ENCODE results near the gene HTT-AS.

The HTT-AS gene

DNA sequence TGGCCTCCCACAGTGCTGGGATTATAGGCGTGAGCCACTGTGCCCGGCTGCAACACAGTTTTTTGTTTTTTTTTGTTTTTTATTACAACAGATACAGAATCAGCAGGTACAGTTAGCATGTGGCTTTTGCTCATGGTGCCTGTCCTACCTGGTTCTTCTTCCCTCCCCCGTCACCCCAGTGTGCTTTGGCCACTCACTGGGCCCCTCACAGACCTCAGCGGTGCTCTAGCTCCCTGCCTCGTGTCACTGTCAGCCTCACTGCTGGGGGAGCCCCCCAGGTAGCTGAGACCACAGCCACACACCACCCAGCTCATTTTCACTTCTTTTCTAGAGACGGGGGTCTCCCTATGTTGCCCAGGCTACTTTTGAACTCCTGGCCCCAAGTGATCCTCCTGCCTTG is 38.7 kb downstream of the HTT-AS start:
- Histone ChIP-seq H3K9me3 (ENCODE audit: low read length) (no peaks in the 10 kb centered on the region), H3K9ac (ENCODE audit: low read length) (no peak overlapping the region), H3K36me3 (ENCODE audit: insufficient read depth, low read length) (no peaks in the 10 kb centered on the region), H3K27me3 (ENCODE audit: control insufficient read depth in 1 of 2, insufficient read depth in 2 of 2, low read length in 2 of 2) (no peaks in the 10 kb centered on the region), H3K4me3 (ENCODE audit: low read depth in 1 of 2, low read length in 2 of 2) (no peak overlapping the region), H3K4me1 (ENCODE audit: insufficient read depth, low read length) (peaks cover 13% of the 10 kb centered on the region), H3K27ac (ENCODE audit: low read depth, low read length) (no peak overlapping the region)

DNA sequence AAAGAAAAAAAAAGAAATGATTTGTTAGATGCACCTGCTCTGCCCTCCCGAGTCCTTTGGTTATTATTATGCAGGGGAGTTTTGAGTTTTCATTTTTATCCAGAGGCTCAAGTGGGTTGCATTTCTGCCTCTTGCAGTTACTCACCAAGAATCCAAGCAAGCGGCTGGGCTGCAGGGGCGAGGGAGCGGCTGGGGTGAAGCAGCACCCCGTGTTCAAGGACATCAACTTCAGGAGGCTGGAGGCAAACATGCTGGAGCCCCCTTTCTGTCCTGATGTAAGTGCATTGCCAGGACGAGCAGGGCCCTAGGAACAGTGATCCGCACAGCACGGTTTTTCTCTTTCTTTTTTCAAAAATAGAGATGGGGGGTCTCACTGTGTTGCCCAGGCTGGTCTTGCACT is 39.1 kb downstream of the HTT-AS start:
- Histone ChIP-seq H3K27ac (ENCODE audit: low read depth, low read length) (no peak overlapping the region), H3K4me3 (ENCODE audit: low read depth in 1 of 2, low read length in 2 of 2) (no peak overlapping the region), H3K9ac (ENCODE audit: low read length) (no peak overlapping the region), H3K36me3 (ENCODE audit: insufficient read depth, low read length) (no peaks in the 10 kb centered on the region), H3K27me3 (ENCODE audit: control insufficient read depth in 1 of 2, insufficient read depth in 2 of 2, low read length in 2 of 2) (no peaks in the 10 kb centered on the region), H3K9me3 (ENCODE audit: low read length) (no peaks in the 10 kb centered on the region), H3K4me1 (ENCODE audit: insufficient read depth, low read length) (peaks cover 13% of the 10 kb centered on the region)

DNA sequence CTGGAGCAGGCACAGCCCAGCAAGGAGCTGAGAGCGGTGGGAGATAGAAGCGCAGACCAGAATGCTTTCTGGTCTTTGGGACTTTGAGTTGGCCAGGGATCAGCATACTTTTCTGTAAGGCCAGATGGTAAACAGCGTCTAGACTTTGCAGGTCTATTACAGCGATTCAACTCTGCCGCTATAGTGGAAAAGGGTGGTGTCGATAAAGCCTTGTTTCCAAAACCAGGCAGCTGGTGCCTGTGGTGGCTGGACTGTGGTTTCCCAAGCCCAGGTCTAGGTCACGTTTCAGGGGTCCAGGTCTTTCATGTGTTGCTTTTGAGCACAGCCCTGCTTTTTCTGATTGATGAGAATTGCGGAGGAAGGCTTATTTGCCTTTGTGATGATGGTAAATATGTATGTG is 40.1 kb downstream of the HTT-AS start:
- Histone ChIP-seq H3K36me3 (ENCODE audit: insufficient read depth, low read length) (no peaks in the 10 kb centered on the region), H3K4me1 (ENCODE audit: insufficient read depth, low read length) (peaks cover 13% of the 10 kb centered on the region), H3K27ac (ENCODE audit: low read depth, low read length) (no peak overlapping the region), H3K9me3 (ENCODE audit: low read length) (no peaks in the 10 kb centered on the region), H3K9ac (ENCODE audit: low read length) (no peak overlapping the region), H3K27me3 (ENCODE audit: control insufficient read depth in 1 of 2, insufficient read depth in 2 of 2, low read length in 2 of 2) (no peaks in the 10 kb centered on the region), H3K4me3 (ENCODE audit: low read depth in 1 of 2, low read length in 2 of 2) (no peak overlapping the region)

DNA sequence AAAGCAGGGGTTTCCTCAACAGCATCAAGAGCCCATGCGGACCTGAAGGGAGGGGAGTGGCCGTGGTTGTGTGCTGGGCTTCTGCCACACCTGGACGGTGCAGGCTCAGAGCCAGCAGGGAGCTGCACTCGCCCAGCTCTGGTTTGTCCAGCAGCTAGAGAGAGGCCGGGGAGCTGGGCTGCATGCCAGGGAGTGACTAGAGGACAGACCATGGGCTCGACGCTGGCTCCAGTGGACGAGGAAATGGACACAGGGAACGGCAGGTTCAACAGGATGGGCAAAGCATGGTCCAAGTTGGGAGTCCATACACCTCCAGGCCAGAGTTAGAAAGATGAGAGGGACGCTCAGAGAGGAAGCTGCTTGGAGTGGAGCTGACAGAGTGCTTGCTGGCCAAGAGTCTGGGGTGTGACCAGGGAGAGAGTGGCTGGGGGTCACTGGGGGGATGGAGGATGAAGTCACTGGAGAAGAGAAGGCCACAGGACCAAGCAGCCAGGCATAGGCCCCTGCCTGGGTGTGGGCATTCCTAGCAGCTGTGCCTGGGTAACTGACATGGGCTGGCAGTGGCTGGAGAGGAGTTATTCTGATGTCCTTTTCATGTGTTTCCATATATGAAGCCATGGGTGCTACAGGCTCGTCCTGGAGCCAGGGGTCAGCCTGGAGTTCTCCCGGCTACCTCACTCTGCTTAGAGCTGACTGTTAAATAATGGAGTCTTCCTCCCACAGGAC is 42.8 kb downstream of the HTT-AS start:
- Histone ChIP-seq H3K9me3 (ENCODE audit: low read length) (no peaks in the 10 kb centered on the region), H3K27ac (ENCODE audit: low read depth, low read length) (no peak overlapping the region), H3K4me1 (ENCODE audit: insufficient read depth, low read length) (no peaks in the 10 kb centered on the region), H3K4me3 (ENCODE audit: low read depth in 1 of 2, low read length in 2 of 2) (no peak overlapping the region), H3K9ac (ENCODE audit: low read length) (no peak overlapping the region), H3K27me3 (ENCODE audit: control insufficient read depth in 1 of 2, insufficient read depth in 2 of 2, low read length in 2 of 2) (no peaks in the 10 kb centered on the region), H3K36me3 (ENCODE audit: insufficient read depth, low read length) (no peaks in the 10 kb centered on the region)

DNA sequence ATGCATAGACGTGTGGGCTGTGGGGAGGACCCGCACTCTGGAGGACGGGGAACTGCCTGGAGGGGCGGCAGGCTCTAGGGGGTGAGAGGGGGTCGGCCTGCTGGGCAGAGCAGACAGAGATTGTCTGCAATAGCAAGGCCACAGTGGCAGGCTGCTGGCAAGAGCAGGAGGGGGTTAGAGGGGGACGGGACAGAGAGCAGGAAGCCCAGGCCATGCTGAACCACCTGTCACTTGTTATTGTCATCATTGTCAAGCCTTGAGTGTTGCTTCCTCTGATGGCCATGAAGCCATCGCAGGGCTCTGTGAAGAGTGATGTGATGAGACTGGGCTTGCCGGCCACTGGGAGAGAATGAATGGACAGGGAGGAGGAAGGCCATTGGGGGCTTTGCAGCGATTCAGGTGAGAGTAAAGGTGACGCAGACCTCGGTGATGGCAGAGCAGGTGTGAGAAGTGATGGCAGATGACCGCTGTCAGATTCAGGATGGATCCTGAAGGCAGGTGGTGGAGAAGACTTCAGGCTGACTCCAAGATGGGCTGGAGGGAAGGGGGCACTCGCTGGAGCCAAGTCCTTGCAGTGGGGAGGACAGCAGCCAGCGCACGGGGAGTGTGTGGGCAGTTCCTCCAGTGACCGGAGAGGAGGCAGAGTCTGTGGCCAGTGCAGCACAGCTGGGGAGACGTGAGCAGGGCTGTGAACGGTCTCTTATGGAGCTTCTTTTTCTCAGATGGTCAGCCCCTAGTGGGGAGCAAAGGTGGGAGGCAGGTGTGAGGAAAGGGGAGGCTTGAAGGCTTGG is 43.6 kb downstream of the HTT-AS start:
- H3K9ac ChIP-seq (ENCODE audit: low read length) = no peak overlapping the region
- H3K27me3 ChIP-seq (ENCODE audit: control insufficient read depth in 1 of 2, insufficient read depth in 2 of 2, low read length in 2 of 2) = no peaks in the 10 kb centered on the region
- no peaks in the 10 kb centered on the region for H3K9me3 ChIP-seq (ENCODE audit: low read length)
- no peaks in the 10 kb centered on the region for H3K4me1 ChIP-seq (ENCODE audit: insufficient read depth, low read length)
- no peak overlapping the region for H3K4me3 ChIP-seq (ENCODE audit: low read depth in 1 of 2, low read length in 2 of 2)
- H3K27ac ChIP-seq (ENCODE audit: low read depth, low read length) = no peak overlapping the region
- no peaks in the 10 kb centered on the region for H3K36me3 ChIP-seq (ENCODE audit: insufficient read depth, low read length)

DNA sequence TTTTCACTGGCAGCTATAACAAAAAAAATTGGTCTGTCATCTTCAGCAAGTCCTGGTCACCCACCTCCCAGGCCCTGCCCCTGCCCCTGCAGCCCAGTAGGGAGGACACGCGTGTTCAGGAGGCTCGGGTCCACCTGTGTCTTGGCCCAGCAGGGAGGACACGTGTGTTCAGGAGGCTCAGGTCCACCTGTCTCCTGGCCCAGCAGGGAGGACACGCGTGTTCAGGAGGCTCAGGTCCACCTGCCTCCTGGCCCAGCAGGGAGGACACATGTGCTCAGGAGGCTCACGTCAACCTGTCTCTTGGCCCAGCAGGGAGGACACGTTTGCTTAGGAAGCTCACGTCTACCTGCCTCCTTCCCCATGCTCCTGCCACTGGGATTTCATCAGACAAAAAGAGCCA is 44.9 kb downstream of the HTT-AS start:
- no peak overlapping the region for H3K27ac ChIP-seq (ENCODE audit: low read depth, low read length)
- H3K4me1 ChIP-seq (ENCODE audit: insufficient read depth, low read length) = no peaks in the 10 kb centered on the region

DNA sequence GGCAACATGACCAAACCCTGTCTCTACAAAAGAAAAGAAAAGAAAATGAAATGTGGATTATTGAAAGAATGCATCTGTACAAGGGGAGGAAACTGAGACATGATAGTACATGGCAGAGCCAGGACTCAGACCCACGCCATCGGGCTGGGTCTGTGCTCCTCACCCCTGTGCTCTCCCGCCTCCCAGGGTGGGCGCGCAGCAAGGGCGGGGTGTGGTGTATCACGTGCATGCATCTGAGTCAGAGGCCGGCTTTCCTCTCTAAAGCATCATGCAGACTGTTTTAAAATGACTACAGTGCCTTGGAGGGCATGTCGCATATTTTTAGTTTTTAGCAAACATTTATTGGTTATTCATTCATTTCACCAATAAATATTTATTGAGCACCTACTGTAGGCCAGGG is 47.8 kb downstream of the HTT-AS start:
- Histone ChIP-seq H3K4me1 (ENCODE audit: insufficient read depth, low read length) (no peaks in the 10 kb centered on the region), H3K27me3 (ENCODE audit: control insufficient read depth in 1 of 2, insufficient read depth in 2 of 2, low read length in 2 of 2) (no peaks in the 10 kb centered on the region), H3K9me3 (ENCODE audit: low read length) (no peaks in the 10 kb centered on the region), H3K36me3 (ENCODE audit: insufficient read depth, low read length) (no peaks in the 10 kb centered on the region), H3K4me3 (ENCODE audit: low read depth in 1 of 2, low read length in 2 of 2) (no peak overlapping the region), H3K27ac (ENCODE audit: low read depth, low read length) (no peak overlapping the region), H3K9ac (ENCODE audit: low read length) (no peak overlapping the region)

More for the DNA sequence above, 44.9 kb downstream of the HTT-AS start:
- no peaks in the 10 kb centered on the region for H3K9me3 ChIP-seq (ENCODE audit: low read length)
- H3K4me3 ChIP-seq (ENCODE audit: low read depth in 1 of 2, low read length in 2 of 2) = no peak overlapping the region
- H3K27me3 ChIP-seq (ENCODE audit: control insufficient read depth in 1 of 2, insufficient read depth in 2 of 2, low read length in 2 of 2) = no peaks in the 10 kb centered on the region
- no peak overlapping the region for H3K9ac ChIP-seq (ENCODE audit: low read length)
- H3K36me3 ChIP-seq (ENCODE audit: insufficient read depth, low read length) = no peaks in the 10 kb centered on the region

DNA sequence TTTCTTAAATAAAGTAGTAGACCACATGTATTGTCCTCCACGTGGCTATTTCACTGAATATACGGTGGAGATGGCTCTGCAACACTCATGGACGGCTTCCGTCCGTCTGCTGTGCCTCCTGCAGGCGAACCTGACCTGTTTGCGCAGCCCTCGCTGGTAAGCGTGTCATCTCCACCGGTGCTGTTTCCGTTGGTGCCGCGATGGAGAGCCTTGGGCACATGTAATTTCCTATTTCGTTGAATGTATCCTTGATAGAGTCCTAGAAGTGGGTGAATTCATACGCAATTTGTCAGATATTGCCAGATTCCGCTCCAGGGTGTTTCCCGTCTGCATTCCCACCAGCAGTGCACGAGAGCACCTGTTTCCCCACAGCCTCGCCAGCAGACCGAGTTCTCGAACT is 48.5 kb downstream of the HTT-AS start:
- H3K4me1 ChIP-seq (ENCODE audit: insufficient read depth, low read length) = no peaks in the 10 kb centered on the region
- H3K27me3 ChIP-seq (ENCODE audit: control insufficient read depth in 1 of 2, insufficient read depth in 2 of 2, low read length in 2 of 2) = no peaks in the 10 kb centered on the region
- no peak overlapping the region for H3K9ac ChIP-seq (ENCODE audit: low read length)
- H3K36me3 ChIP-seq (ENCODE audit: insufficient read depth, low read length) = no peaks in the 10 kb centered on the region
- no peak overlapping the region for H3K27ac ChIP-seq (ENCODE audit: low read depth, low read length)
- no peaks in the 10 kb centered on the region for H3K9me3 ChIP-seq (ENCODE audit: low read length)
- no peak overlapping the region for H3K4me3 ChIP-seq (ENCODE audit: low read depth in 1 of 2, low read length in 2 of 2)

DNA sequence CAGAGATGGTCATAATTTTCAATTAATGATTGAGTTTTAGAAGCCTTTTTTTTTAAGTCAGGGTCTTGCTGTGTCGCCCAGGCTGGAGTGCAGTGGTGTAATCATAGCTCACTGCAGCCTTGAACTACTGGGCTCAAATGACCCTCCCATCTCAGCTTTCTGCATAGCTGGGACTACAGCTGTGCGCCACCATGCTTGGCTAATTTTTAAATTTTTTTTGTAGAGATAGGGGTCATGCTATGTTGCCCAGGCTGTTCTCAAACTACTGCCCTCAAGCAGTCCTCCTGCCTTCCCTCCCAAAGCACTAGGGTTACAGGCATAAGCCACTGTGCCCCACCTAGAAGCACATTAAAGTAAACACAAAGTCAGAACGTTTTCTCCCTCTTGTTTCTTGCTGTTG is 51.7 kb downstream of the HTT-AS start:
- H3K9ac ChIP-seq (ENCODE audit: low read length) = no peak overlapping the region
- H3K4me1 ChIP-seq (ENCODE audit: insufficient read depth, low read length) = no peaks in the 10 kb centered on the region
- no peak overlapping the region for H3K4me3 ChIP-seq (ENCODE audit: low read depth in 1 of 2, low read length in 2 of 2)
- no peak overlapping the region for H3K27ac ChIP-seq (ENCODE audit: low read depth, low read length)
- H3K9me3 ChIP-seq (ENCODE audit: low read length) = no peaks in the 10 kb centered on the region
- H3K27me3 ChIP-seq (ENCODE audit: control insufficient read depth in 1 of 2, insufficient read depth in 2 of 2, low read length in 2 of 2) = no peaks in the 10 kb centered on the region
- no peaks in the 10 kb centered on the region for H3K36me3 ChIP-seq (ENCODE audit: insufficient read depth, low read length)

DNA sequence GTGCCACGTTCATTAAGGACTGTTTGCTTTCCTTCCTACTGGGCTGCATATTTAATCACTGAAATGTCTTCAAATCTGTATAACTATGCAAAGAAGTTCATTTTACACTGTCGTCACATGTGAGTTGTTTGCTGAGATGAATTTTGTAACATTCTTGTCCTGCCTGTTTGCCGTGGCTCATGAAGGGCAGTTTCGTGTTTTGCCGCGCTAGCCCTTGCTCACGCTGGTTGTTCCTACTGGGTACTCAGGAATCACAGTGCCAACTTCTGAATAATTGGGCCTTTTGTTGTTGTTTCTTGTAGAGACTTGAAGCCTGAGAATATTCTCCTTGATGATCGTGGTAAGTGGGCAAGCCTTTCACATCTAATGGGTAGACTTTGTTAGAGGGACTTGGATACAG is 52.2 kb downstream of the HTT-AS start:
- Histone ChIP-seq H3K27ac (ENCODE audit: low read depth, low read length) (no peak overlapping the region), H3K9me3 (ENCODE audit: low read length) (no peaks in the 10 kb centered on the region), H3K9ac (ENCODE audit: low read length) (no peak overlapping the region), H3K27me3 (ENCODE audit: control insufficient read depth in 1 of 2, insufficient read depth in 2 of 2, low read length in 2 of 2) (no peaks in the 10 kb centered on the region), H3K4me3 (ENCODE audit: low read depth in 1 of 2, low read length in 2 of 2) (no peak overlapping the region), H3K4me1 (ENCODE audit: insufficient read depth, low read length) (no peaks in the 10 kb centered on the region), H3K36me3 (ENCODE audit: insufficient read depth, low read length) (no peaks in the 10 kb centered on the region)

DNA sequence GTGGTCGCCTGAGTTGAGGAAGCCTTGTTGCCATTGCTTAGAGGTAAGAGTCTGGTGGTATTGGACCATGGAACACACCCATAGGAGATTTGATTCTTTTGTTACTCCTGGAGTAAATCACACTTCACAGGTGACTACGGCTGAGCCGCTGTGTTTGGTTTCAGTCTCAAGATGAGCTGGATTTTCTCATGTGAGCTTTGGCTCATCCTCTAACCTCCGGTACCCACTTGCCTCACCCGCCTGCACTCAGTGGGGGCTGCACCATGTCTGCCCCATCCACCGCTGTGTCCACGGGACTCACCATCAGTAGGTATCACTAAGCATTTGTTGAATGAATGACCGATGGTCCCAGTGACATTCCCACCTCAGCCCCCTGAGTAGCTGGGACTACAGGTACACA is 52.7 kb downstream of the HTT-AS start:
- H3K27ac ChIP-seq (ENCODE audit: low read depth, low read length) = no peak overlapping the region
- H3K9me3 ChIP-seq (ENCODE audit: low read length) = no peaks in the 10 kb centered on the region
- H3K36me3 ChIP-seq (ENCODE audit: insufficient read depth, low read length) = no peaks in the 10 kb centered on the region
- H3K9ac ChIP-seq (ENCODE audit: low read length) = no peak overlapping the region
- H3K4me1 ChIP-seq (ENCODE audit: insufficient read depth, low read length) = no peaks in the 10 kb centered on the region
- no peaks in the 10 kb centered on the region for H3K27me3 ChIP-seq (ENCODE audit: control insufficient read depth in 1 of 2, insufficient read depth in 2 of 2, low read length in 2 of 2)
- no peak overlapping the region for H3K4me3 ChIP-seq (ENCODE audit: low read depth in 1 of 2, low read length in 2 of 2)

DNA sequence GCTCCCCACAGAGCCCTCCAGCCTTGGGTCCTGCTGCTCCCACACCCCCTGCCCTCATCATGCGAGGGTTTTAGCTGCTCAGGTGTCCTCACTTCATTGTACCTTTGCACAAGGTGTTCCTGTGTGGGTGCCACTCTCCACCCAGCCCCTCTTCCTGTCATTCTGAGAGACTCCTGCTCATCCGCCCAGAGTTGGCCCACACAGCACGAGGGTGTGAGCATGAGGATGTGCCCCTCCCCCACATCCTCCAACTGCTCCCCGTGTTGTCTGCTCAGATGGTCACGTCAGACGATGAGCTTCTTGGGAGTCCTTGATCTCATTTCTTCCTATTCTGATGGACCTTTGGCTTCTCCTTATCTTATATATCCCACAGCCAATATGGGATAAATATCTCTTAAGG is 53.2 kb downstream of the HTT-AS start:
- no peaks in the 10 kb centered on the region for H3K9me3 ChIP-seq (ENCODE audit: low read length)
- H3K27me3 ChIP-seq (ENCODE audit: control insufficient read depth in 1 of 2, insufficient read depth in 2 of 2, low read length in 2 of 2) = no peaks in the 10 kb centered on the region
- H3K27ac ChIP-seq (ENCODE audit: low read depth, low read length) = no peak overlapping the region
- H3K9ac ChIP-seq (ENCODE audit: low read length) = no peak overlapping the region
- H3K36me3 ChIP-seq (ENCODE audit: insufficient read depth, low read length) = no peaks in the 10 kb centered on the region
- H3K4me3 ChIP-seq (ENCODE audit: low read depth in 1 of 2, low read length in 2 of 2) = no peak overlapping the region
- H3K4me1 ChIP-seq (ENCODE audit: insufficient read depth, low read length) = no peaks in the 10 kb centered on the region
